H1 (cell line): ENCODE data around the gene TTC5. TPM values are rescaled to one million over a fixed set of nuclear protein-coding genes. Genes with fewer than 3 reads are reported as not detected.

Experiments used
- CTCF ChIA-PET: fragments of 300-600 bp; sonication (Branson Sonifier 250); formaldehyde crosslinking; loops from one replicate; lab custom pipeline; 2021; ENCODE audit not compliant: partially characterized antibody; lab: Charles Lee
- POLR2A ChIA-PET: fragments of 300-600 bp; sonication (Branson Sonifier 250); formaldehyde crosslinking; loops from one replicate; lab custom pipeline; 2021; ENCODE audit warnings: inconsistent platforms; ENCODE audit not compliant: partially characterized antibody; lab: Charles Lee
- DNase-seq, 2 experiments: peaks; one replicate each; pipeline versions ENCODE4 v3.0.0 to v3.0.0-alpha.2; 2010 to 2022; ENCODE audit warnings: low spot score in 2 of 2, low read depth in 1 of 2, mixed read lengths in 1 of 2
- FAIRE-seq: peaks from 2 replicates; lab custom pipeline; 2011; peaks lifted over from hg19 to GRCh38; lab: Jason Lieb, UNC
- H2AFZ ChIP-seq: 2 replicates; pipeline ENCODE4 v1.8.1; 2012; ENCODE audit warnings: low read length, inconsistent platforms
- H2AK5ac ChIP-seq: 2 replicates; pipeline ENCODE4 v1.6.1; 2013; ENCODE audit warnings: low read depth, low read length
- H2BK120ac ChIP-seq: replicated peaks from 2 replicates; pipeline ENCODE3; 2013; ENCODE audit warnings: low read depth, low read length, inconsistent platforms
- H2BK12ac ChIP-seq: 2 replicates; pipeline ENCODE4 v1.6.1; 2013; ENCODE audit warnings: low read depth, low read length
- H2BK15ac ChIP-seq: 2 replicates; pipeline ENCODE4 v1.6.1; 2013; ENCODE audit warnings: low read length
- H2BK20ac ChIP-seq: 2 replicates; pipeline ENCODE4 v1.6.1; 2013; ENCODE audit warnings: low read length
- H2BK5ac ChIP-seq: 2 replicates; pipeline ENCODE4 v1.6.1; 2013; ENCODE audit warnings: low read depth, low read length
- H3K14ac ChIP-seq: 2 replicates; pipeline ENCODE4 v1.6.1; 2013; ENCODE audit warnings: inconsistent platforms; ENCODE audit not compliant: insufficient read length
- H3K18ac ChIP-seq: 2 replicates; pipeline ENCODE4 v1.6.1; 2013; ENCODE audit warnings: low read length; ENCODE audit errors: extremely low read depth
- H3K23ac ChIP-seq: 2 replicates; pipeline ENCODE4 v1.6.1; 2013; ENCODE audit warnings: inconsistent platforms; ENCODE audit not compliant: insufficient read length
- H3K23me2 ChIP-seq: 2 replicates; pipeline ENCODE4 v1.6.1; 2013; ENCODE audit warnings: low read depth, low read length
- H3K27ac ChIP-seq: 2 replicates; pipeline ENCODE4 v1.6.1; 2011; ENCODE audit warnings: low read depth, low read length, inconsistent platforms
- H3K27me3 ChIP-seq, 4 experiments: replicated peaks in 1 of 4; 1 replicate in 1 of 4; 2 replicates in 3 of 4; pipeline versions ENCODE4 v1.6.1 to v1.8.1; 2011 to 2013; ENCODE audit warnings: low read length in 3 of 4, mild to moderate bottlenecking in 3 of 4, inconsistent platforms in 2 of 4, mixed read lengths in 2 of 4, moderate library complexity in 1 of 4; ENCODE audit not compliant: control insufficient read depth in 3 of 4, insufficient read depth in 3 of 4; ENCODE audit errors: extremely low read depth in 1 of 4
- H3K36me3 ChIP-seq, 4 experiments: 2 replicates each; pipeline versions ENCODE4 v1.6.1 to v1.8.1; 2011 to 2013; ENCODE audit warnings: mild to moderate bottlenecking in 4 of 4, low read length in 3 of 4, moderate library complexity in 2 of 4, control low read depth in 1 of 4, inconsistent platforms in 1 of 4; ENCODE audit not compliant: insufficient read depth in 4 of 4, control insufficient read depth in 2 of 4
- H3K4ac ChIP-seq: replicated peaks from 2 replicates; pipeline ENCODE3; 2013; ENCODE audit warnings: low read length, low read depth, mixed read lengths, inconsistent platforms; ENCODE audit not compliant: insufficient read length
- H3K4me1 ChIP-seq, 4 experiments: replicated peaks in 1 of 4; 1 replicate in 1 of 4; 2 replicates in 3 of 4; pipeline versions ENCODE4 v1.6.1 to v1.8.1; 2011 to 2013; ENCODE audit warnings: low read length in 3 of 4, inconsistent platforms in 2 of 4, mixed read lengths in 1 of 4; ENCODE audit not compliant: insufficient read depth in 4 of 4, control insufficient read depth in 3 of 4
- H3K4me2 ChIP-seq, 2 experiments: 2 replicates each; pipeline versions ENCODE4 v1.6.1 to v1.8.1; 2011 to 2013; ENCODE audit warnings: low read depth in 2 of 2, low read length in 2 of 2, control low read depth in 1 of 2, inconsistent platforms in 1 of 2, mild to moderate bottlenecking in 1 of 2; ENCODE audit not compliant: insufficient read depth in 1 of 2
- H3K4me3 ChIP-seq, 4 experiments: fragments of 200-600, 300-600 bp in 1 of 4; sonication (generic), shearing (Covaris generic), sonication (Bioruptor Twin) in 1 of 4; 2 replicates each; pipeline versions ENCODE4 v1.5.1 to v1.8.1; 2011 to 2016; ENCODE audit warnings: low read length in 4 of 4, low read depth in 3 of 4, control low read depth in 2 of 4, inconsistent platforms in 2 of 4, mild to moderate bottlenecking in 2 of 4, mixed read lengths in 1 of 4, moderate library complexity in 1 of 4; ENCODE audit not compliant: insufficient read depth in 2 of 4; ENCODE audit errors: extremely low read depth in 1 of 4
- H3K56ac ChIP-seq: replicated peaks from 2 replicates; pipeline ENCODE3; 2013; ENCODE audit warnings: low read depth, mild to moderate bottlenecking, mixed read lengths, low read length, inconsistent platforms; ENCODE audit not compliant: insufficient read length
- H3K79me1 ChIP-seq: 2 replicates; pipeline ENCODE4 v1.6.1; 2013; ENCODE audit warnings: low read depth, low read length, control low read depth
- H3K79me2 ChIP-seq, 2 experiments: 2 replicates each; pipeline versions ENCODE4 v1.6.1 to v1.8.1; 2012 to 2013; ENCODE audit warnings: low read length in 2 of 2, mild to moderate bottlenecking in 2 of 2, inconsistent platforms in 1 of 2; ENCODE audit not compliant: insufficient read depth in 2 of 2, control insufficient read depth in 1 of 2
- H3K9ac ChIP-seq, 4 experiments: replicated peaks in 1 of 4; 1 replicate in 1 of 4; 2 replicates in 3 of 4; pipeline versions ENCODE4 v1.6.1 to v1.8.1; 2011 to 2013; ENCODE audit warnings: low read depth in 3 of 4, low read length in 3 of 4, control low read depth in 2 of 4, mild to moderate bottlenecking in 2 of 4, moderate library complexity in 2 of 4, inconsistent platforms in 1 of 4; ENCODE audit errors: extremely low read depth in 1 of 4
- H3K9me3 ChIP-seq, 2 experiments: 2 replicates each; pipeline versions ENCODE4 v1.6.1 to v1.8.1; 2012 to 2013; ENCODE audit warnings: mild to moderate bottlenecking in 2 of 2, moderate library complexity in 2 of 2, control low read depth in 1 of 2, inconsistent platforms in 1 of 2, low read depth in 1 of 2, low read length in 1 of 2, mixed read lengths in 1 of 2; ENCODE audit not compliant: insufficient read depth in 2 of 2
- H4K20me1 ChIP-seq, 2 experiments: replicated peaks in 1 of 2; 2 replicates each; pipeline versions ENCODE3 to v1.8.1; 2011 to 2013; ENCODE audit warnings: inconsistent platforms in 2 of 2, low read length in 2 of 2, mild to moderate bottlenecking in 1 of 2; ENCODE audit not compliant: insufficient read depth in 2 of 2, control insufficient read depth in 1 of 2
- H4K5ac ChIP-seq: 2 replicates; pipeline ENCODE4 v1.6.1; 2013; ENCODE audit warnings: low read length, low read depth, mixed read lengths, inconsistent platforms; ENCODE audit not compliant: insufficient read length
- H4K8ac ChIP-seq: 2 replicates; pipeline ENCODE4 v1.8.0; 2013; ENCODE audit warnings: mild to moderate bottlenecking, moderate library complexity, low read length, inconsistent platforms; ENCODE audit not compliant: insufficient read depth; ENCODE audit errors: extremely low read depth
- H4K91ac ChIP-seq: replicated peaks from 2 replicates; pipeline ENCODE3; 2013; ENCODE audit warnings: low read length, mixed read lengths, inconsistent platforms; ENCODE audit not compliant: insufficient read length
- CTCF ChIP-seq, 3 experiments: IDR thresholded peaks; 1 replicate in 2 of 3; 2 replicates in 1 of 3; pipeline versions ENCODE4 v1.5.1 to v1.6.1; 2011; ENCODE audit warnings: low read length in 3 of 3, mild to moderate bottlenecking in 3 of 3, inconsistent platforms in 2 of 3, low read depth in 1 of 3, moderate library complexity in 1 of 3; ENCODE audit not compliant: insufficient read depth in 1 of 3; ENCODE audit errors: control extremely low read depth in 1 of 3
- JUN ChIP-seq: IDR thresholded peaks from 2 replicates; pipeline ENCODE4 v1.6.1; 2011; ENCODE audit warnings: low read depth, mild to moderate bottlenecking, improper control_type of control experiment, low read length
- SIX5 ChIP-seq: IDR thresholded peaks from 2 replicates; pipeline ENCODE4 v1.6.1; 2011; ENCODE audit warnings: mild to moderate bottlenecking, low read depth, low read length
- ZNF274 ChIP-seq: IDR thresholded peaks from 2 replicates; pipeline ENCODE4 v1.7.0; 2012; ENCODE audit warnings: low read length, borderline replicate concordance; ENCODE audit errors: extremely low read depth
- WGBS, 2 experiments: shearing (Covaris generic) in 1 of 2; methylation state at CpG; one replicate each; pipeline versions ENCODE4 v1.1.6 to v1.1.7; 2013 to 2015; ENCODE audit warnings: low lambda C conversion rate in 2 of 2, mixed read lengths in 2 of 2, inconsistent platforms in 1 of 2, low coverage in 1 of 2, missing lambda C conversion rate in 1 of 2; ENCODE audit not compliant: insufficient replicate concordance in 2 of 2, insufficient coverage in 1 of 2, insufficient read length in 1 of 2; ENCODE audit errors: extremely low coverage in 1 of 2, missing lambda C conversion rate in 1 of 2; 5-methylcytosine and 5-hydroxymethylcytosine counted together
- polyA plus RNA-seq, 7 experiments: library from polyadenylated mRNA; depleted of rRNA in 3 of 7; stranded (reverse) in 5 of 7; unstranded in 2 of 7; fragments of >200 nt in 5 of 7; fragments of 200-250 nt in 2 of 7; gene quantifications; 1 replicate in 5 of 7; 2 replicates in 1 of 7; 4 replicates in 1 of 7; pipeline versions ENCODE4 v1.2.1 to v1.2.3, GENCODE V29; 2011 to 2013; ENCODE audit warnings: missing spikeins in 2 of 7, mixed read lengths in 2 of 7
- total RNA-seq: library from RNA; stranded (reverse); fragmentation: NEBNext Ultra II Directional; extraction: Animal tissue kit (Norgen Biotek cat#: 25700); gene quantifications from 2 replicates; pipeline ENCODE4 v1.2.1, GENCODE V29; 2021

The TTC5 gene
- total and polyA plus RNA-seq, 2 of the 8 experiments (the other 6 are each of a cell fraction or from before 2014, with no cell fraction given): 9.1 to 18.0 TPM

GRCh38 chr14:20346713-20347112, 41.0 kb upstream of the TTC5 start:
- peaks cover 18 to 53% (median 29%) of the 10 kb centered on the region in 4 experiments for H3K36me3 ChIP-seq
- WGBS, 2 experiments: 88% methylated on average over 1 of the region's 1 CpG; no CpG with 5 or more reads in 1 of the 2 experiments
- TF ChIP-seq ZNF274: no peak
- TF ChIP-seq JUN: no peak
- no peak for TF ChIP-seq SIX5
- TF ChIP-seq CTCF (IDR thresholded peaks at IDR 0.05; ENCODE audit: control extremely low read depth in 1 of 3, insufficient read depth in 1 of 3, low read depth in 1 of 3, low read length in 3 of 3): no peak

More at GRCh38 chr14:20346713-20347112, 41.0 kb upstream of the TTC5 start:
- Histone ChIP-seq H3K23ac (no peak overlapping the region), H2BK15ac (no peak overlapping the region), H2BK120ac (no peak overlapping the region), H2BK12ac (no peak overlapping the region), H3K14ac (no peak overlapping the region), H2BK20ac (no peak overlapping the region), H3K27ac (no peak overlapping the region), H2AFZ (no peak overlapping the region), H3K4ac (no peak overlapping the region), H3K4me1 (no peaks in the 10 kb centered on the region; a peak in 1 of 7 replicates), H3K4me2 (no peak overlapping the region), H3K18ac (no peak overlapping the region), H3K79me2 (peaks cover 0 to 15% of the 10 kb centered on the region in 2 experiments; a peak in 2 of 4 replicates), H3K27me3 (no peaks in the 10 kb centered on the region), H4K5ac (no peak overlapping the region), H3K9ac (no peak overlapping the region), H3K79me1 (no peaks in the 10 kb centered on the region), H3K56ac (no peak overlapping the region), H3K23me2 (peaks cover 2% of the 10 kb centered on the region; the same call in 1 of the 2 replicates), H3K4me3 (no peak overlapping the region), H2BK5ac (no peak overlapping the region), H4K91ac (no peak overlapping the region), H4K8ac (no peak overlapping the region), H3K9me3 (no peaks in the 10 kb centered on the region), H4K20me1 (no peaks in the 10 kb centered on the region), H2AK5ac (no peak overlapping the region)
- CTCF ChIA-PET: interaction anchor here (1.1 kb wide), 1 partner anchor 266 kb away, joined by 4 read pairs; no protein-coding TSS in a partner anchor
- POLR2A ChIA-PET: interaction anchor here (1.1 kb wide), 1 partner anchor 108 kb away, joined by 4 read pairs; the partner anchor contains the start of genes APEX1 and OSGEP
- FAIRE-seq (no peak), DNase-seq (no peak)
